ENCODE data around the gene TRAK1.
"Not testable (repeated sequence)": the region's sequence is repeated elsewhere in the genome, so short reads cannot be mapped to it uniquely, and the experiment has no call there.

TRAK1 gene

DNA sequence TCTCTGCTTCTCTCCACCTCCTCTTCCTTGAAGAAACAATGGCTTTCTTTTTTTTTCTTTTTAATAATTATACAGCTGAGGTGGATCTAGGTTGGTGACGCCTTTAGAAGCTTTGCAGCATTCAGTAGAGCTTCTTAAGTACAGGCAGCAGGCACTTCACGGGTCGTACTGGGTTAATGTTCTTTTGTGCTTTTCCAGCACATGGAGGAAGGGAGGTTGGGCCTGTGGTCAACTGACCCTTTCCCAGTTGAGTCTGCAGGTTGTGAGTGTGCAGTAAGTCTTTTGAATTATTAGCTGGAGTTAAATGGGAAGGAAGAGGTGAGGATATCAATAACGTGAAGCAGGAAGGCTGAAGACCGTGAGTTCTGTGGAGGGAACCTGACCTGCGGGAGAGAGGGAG, 7.0 kb downstream of the TRAK1 start:
- DNase-seq (ENCODE audit: low spot score): no peak

DNA sequence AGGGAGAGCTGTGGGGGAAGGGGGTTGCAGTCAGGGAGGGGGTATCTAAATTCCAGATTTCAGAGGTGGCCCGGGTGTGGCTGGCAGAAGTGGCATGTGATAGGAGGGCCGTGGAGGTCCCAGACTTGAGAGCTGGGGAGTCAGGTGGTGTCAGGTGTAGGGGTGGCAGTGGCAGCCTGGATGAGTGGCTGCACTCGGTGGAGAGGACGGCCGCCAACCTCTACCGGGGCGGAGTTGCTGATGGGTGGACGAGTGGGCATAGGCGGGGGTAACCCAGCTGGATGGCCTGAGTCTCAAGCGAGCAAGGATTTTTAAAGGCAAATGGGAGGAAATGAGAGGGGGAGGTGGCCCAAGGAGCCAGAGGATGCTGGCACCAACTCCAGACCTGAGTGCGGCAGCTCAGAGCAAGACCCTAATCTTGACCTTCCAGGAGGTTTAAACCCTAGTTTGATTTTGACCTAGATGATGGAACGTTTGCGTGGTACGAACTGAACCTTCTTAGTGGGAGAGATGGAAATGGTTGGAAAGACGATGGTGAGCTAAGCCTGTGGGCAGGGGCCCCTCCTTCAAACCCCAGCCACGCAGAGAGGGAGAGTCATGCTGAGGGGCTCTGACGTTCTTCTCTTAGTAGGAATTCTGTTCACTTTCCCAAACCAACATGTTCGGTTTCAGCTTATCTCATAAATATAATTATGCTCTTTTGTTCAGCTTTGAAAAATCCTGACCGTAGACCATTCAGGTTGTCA, 8.0 kb downstream of the TRAK1 start:
- no peak for DNase-seq (ENCODE audit: low spot score)

DNA sequence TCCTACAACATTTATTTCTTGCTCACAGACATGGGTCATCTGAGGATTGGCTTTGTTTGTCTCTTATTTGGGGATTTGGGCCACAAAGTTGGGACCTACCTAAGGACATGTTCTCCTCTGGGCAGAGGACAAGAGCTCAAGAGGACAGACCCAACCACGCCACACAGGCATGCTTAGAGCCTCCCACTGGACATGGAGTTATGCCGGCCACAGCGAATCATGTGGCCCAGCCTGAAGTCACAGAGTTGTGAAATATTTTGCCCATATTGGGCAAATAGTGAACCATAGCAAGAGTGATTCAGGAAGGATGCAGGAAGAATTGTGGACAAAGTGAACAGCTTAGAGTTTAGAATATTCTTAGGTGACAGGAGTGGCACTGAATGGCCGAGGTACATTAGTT, 9.9 kb downstream of the TRAK1 start:
- no peak for DNase-seq (ENCODE audit: low spot score)

DNA sequence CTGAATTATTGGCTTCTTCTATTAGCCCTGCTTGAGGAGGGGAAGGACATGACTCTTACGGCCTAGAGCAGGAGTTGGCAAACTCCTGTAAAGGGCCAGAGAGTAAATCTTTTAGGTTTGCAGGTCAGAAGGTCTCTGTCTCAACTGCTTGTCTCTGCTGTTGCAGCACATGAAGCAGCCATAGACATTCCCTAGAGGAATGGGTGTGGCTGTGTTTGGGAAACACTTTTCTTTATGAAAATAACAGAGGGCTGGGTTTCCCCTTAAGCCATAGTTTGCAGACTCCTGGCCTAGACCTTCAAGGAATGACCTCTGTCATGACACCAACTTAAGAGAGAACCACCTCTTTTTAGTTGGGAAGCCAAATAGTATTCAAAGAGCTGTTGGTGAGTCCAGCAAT, 10.3 kb downstream of the TRAK1 start:
- no peak for DNase-seq (ENCODE audit: low spot score)

DNA sequence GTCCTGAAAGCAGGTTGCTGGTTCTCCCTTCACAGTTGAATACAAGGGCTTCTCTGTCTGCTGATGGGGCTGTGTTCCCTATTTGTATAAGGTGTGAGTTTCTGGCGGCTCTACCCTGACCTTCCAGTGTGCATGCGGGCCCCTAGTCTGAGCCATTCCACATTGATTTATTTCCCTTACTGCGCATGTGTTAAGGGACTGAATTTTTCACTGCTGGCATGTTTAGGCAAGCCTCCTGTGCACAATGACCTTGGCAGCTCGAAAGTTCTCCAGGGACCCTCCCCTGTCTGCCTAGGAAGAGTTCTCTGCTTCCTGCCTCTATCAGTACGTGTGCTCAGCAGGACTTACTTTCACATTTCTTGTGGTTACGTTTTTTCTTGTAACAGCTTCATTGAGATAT, 11.4 kb downstream of the TRAK1 start:
- no peak for DNase-seq (ENCODE audit: low spot score)

DNA sequence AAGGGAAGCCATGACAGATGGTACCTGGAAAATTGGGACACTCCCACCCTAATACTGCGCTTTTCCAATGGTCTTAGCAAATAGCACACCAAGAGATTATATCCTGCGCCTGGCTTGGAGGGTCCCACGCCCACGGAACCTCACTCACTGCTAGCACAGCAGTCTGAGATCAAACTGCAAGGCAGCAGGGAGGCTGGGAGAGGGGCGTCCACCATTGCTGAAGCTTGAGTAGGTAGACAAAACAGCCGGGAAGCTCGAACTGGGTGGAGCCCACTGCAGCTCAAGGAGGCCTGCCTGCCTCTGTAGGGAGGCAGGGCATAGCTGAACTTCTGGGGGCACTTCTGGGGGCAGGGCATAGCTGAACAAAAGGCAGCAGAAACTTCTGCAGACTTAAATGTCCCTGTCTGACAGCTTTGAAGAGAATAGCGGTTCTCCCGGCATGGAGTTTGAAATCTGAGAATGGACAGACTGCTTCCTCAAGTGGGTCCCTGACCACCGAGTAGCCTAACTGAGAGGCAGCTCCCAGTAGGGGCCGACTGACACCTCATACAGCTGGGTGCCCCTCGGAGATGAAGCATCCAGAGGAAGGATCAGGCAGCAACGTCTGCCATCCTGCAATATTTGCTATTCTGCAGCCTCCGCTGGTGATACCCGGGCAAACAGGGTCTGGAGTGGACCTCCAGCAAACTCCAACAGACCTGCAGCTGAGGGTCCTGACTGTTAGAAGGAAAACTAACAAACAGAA, 12.9 kb downstream of the TRAK1 start:
- not testable (repeated sequence) for DNase-seq (ENCODE audit: low spot score)

DNA sequence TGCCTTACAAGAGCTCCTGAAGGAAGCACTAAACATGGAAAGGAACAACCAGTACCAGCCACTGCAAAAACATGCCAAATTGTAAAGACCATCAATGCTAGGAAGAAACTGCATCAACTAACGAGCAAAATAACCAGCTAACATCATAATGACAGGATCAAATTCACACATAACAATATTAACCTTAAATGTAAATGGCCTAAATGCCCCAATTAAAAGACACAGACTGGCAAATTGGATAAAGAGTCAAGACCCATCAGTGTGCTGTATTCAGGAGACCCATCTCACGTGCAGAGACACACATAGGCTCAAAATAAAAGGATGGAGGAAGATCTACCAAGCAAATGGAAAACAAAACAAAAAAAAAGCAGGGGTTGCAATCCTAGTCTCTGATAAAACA, 14.8 kb downstream of the TRAK1 start:
- DNase-seq (ENCODE audit: low spot score): not testable (repeated sequence)

DNA sequence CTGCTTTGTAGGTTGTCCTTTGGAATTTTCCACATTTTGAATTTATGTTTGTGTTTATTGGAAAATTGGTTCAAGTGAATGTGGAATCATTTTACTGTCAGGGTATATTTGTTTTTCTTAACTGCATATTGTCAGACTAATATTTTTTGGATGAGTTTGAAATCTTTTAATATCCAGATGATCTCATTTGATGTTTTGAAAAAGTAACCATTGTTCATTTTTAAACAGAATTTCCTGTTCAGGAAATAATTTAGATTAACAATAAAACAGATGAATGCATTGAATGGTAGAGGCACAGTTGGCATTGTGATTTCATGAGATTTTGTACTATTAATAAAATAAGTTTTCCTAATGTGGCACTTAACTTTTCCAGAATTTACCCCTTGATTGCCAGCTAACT, 15.5 kb downstream of the TRAK1 start:
- no peak for DNase-seq (ENCODE audit: low spot score)

DNA sequence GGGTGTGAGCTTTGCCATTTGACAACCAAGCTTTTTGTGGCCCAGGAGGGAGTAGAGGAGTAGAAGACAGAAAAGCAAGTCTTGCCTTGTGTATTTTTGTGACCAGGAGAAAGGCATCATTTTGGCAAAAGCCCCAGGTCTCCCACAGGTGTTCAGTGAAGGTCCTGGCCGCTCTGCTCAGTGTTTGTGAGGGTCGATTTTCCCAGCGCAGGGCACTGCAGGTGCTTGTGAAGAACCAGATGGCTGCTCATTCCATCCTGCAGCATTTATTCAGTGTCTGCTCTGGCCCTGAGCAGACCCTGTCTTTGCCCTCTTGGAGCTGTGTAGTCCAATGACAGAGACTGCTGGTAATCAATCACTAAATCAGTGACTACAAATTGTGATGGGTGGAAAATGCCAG, 19.5 kb downstream of the TRAK1 start:
- DNase-seq (ENCODE audit: low spot score): no peak

DNA sequence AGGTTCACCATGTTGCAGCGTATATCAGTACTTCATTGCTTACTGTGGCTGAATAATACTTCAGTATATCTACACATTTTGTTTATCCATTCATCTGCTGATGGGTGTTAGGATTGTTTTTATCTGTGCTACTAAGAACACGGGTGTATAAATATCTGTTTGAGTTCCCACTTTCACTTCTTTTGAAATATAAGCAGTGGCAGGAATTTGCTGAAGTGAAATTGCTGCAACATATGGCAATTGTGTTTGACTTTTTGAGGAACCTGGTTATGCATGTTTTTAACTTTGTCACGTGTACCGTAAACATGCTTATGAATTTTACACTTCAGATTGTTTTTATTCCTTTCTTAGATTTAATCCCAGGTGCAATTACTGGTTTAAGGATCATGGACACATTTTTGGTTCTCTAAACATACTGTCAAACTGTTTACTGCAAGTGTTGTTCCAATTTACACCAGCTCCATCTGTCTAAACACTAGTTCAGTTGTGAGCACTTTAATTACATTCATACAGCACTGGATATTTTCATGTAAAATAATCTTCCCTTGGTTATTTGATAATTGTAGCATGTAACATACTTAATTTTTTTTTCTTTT, 23.1 kb downstream of the TRAK1 start:
- no peak for DNase-seq (ENCODE audit: low spot score)

DNA sequence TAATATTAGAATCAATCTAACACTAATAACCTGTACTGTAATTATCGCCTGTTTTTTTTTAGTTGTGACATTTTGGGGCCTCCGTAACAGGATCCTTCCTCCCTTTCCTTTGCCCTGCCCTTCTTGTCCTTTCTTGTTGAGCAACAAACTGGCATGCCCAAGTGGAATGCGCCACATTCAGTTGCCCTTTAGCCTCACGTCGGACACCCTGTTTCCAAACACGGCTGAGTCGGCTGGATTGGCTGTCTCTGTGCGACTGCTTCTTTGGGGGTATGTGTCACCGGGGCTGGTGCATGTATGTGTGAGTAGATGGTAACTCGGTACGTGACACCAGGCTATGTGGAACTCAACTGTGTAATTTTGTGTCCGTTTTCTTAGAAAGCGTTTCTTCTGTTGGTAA, 24.1 kb downstream of the TRAK1 start:
- DNase-seq (ENCODE audit: low spot score): no peak

DNA sequence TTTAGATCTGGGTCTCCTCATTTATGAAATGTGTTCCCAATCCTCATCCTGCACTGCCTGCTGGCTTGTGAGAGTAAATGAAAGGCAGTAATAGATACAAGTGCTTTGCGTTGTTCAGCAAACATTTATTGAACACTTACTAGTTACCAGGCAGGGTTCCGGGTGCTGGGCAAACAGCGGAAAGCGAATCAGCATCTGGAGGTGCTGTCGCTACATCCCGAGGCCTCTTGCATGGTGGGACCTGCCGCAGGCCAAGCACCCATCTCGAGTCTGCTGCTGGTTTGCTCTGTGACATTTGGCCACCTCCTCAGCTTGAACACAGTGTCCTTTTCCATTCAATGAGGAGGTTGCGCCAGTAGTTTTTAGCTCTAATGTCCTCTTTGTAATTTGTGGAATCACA, 24.8 kb downstream of the TRAK1 start:
- DNase-seq (ENCODE audit: low spot score): no peak

DNA sequence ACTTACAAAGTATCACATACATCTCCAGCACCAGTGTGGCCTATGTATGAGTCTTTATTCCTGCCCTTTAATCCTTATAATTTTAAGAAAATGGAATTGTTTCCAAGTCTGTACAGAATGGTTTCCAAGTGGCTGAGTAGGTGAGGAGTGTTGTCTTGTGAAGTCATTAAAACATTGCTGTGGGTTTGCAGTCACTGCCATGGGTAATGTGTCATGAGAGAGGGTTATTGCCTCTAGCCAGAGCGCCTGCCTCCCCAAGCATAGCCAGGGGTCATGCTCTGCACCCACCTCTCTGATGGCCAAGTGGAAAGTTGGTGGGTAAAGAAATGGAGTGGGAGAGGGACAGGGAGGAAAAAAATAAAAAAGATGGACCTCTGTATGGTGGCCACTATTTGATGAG, 25.3 kb downstream of the TRAK1 start:
- DNase-seq (ENCODE audit: low spot score): no peak

DNA sequence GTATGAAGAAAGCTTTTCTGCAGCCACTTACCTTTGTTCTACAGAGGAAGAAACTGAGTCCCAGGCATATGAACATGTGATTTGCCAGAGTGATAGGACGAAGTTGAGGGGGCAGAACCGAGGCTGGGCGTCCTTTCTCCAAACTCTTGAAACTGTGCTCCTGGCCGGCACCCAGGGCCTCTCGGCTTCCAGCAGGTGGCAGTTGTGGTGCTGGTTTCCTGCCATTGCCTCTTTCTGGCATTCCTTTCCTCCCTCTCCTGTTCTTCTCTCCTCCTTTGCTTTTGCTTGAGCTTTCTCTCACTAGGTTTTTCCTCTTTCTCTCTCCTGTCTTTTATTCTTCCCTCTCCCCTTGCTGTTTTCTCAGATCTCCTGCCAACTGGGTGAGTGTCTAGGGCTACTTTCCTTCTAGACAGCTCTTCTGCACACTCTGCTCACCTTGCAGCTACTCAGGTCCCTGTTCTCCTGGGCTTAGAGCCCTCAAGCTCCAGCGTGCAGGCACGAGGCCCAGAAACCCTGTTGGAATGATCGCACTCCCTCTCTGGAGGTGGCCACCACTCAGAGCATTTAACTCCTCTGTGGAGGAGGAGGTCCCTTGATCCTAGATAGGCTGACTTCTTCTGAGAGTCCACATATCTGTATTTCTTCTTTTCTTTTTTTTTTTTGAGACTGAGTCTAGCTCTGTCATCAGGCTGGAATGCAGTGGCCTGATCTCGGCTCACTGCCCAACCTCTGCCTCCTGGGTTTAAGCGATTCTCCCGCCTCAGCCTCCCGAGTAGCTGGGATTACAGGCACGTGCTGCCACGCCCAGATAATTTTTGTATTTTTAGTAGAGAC, 26.2 kb downstream of the TRAK1 start:
- no peak for DNase-seq (ENCODE audit: low spot score)

DNA sequence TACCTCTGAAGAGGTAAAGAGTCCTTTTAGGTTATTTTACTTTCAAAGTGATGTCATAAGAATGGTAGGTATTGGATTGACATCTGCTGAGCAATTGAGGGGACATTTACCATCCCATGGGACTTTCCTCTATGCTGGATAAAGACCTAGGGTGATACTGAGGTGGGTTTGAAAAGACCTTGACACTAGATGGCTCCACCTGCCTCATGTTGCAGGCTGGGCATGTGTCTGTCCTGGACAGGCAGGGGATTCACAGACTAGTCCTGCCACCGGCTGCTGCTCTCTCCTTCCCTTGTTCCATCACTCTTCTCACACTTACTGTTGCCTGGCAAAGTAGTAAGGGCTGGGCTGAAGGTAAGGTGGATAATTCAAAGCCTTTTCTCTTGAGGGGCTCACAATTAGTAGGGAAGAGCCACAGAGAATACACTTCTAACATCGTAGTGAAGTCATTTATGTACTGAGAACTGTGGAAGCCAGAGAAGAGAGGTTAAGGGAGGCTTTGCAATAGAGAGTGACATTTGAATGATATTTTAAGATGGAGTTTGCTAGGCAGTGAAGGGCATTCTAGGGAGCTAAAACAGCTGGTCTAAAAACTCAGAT, 27.7 kb downstream of the TRAK1 start:
- no peak for DNase-seq (ENCODE audit: low spot score)

DNA sequence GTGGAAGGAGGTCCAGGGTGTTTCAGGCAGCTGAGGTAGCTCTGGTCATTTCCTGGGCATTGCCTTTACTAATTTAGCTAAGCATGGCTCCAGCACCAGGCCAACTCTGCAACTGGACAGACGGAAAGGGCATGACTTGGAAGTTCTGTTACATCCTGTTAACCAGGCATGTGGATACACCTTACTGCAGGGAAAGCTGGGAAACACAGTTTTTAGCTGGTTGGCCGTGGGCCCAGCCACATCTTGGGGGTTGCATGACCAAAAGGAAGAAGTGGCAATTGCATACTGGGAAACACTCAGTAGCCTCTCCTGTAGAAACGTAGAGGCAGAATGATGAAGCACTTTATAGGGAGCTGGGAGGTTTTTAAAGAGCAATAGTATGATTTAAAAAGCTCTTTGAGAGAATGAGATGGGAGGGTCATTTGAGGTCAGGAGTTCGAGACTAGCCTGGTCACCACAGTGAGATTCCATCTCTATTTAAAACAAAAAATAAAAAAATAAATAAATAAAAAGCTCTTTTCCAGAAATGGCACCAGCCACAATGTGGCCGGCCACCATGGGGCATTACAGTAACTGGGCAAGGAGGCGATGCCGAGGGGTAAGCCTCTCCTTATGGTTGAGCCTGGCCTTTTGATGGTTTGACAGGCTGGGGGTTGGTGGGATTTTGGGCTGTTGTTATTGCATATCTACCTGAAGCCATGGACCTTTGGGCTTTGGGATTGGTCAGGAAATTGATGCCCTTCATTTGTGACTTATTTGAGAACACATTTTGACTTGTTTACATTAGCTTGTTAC, 28.6 kb downstream of the TRAK1 start:
- DNase-seq (ENCODE audit: low spot score): no peak

DNA sequence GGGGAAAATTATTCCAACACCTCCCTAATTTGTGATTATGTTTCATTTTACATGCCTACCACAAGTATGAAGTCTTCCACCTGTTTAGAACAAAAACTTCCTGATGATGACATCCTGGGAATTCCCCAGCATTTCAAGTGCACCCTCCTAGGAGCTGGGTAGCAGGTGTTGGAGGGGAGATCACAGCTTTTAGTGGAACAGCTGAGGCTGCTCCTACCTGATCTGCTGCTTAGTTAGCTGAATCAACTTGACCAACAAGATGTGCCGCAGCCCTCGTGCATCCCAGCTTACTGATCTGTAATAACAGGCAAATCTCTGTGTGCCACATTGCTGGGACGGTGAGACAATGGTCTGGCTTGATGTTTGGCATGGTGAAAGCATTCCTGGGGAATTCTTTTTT, 29.7 kb downstream of the TRAK1 start:
- no peak for DNase-seq (ENCODE audit: low spot score)

DNA sequence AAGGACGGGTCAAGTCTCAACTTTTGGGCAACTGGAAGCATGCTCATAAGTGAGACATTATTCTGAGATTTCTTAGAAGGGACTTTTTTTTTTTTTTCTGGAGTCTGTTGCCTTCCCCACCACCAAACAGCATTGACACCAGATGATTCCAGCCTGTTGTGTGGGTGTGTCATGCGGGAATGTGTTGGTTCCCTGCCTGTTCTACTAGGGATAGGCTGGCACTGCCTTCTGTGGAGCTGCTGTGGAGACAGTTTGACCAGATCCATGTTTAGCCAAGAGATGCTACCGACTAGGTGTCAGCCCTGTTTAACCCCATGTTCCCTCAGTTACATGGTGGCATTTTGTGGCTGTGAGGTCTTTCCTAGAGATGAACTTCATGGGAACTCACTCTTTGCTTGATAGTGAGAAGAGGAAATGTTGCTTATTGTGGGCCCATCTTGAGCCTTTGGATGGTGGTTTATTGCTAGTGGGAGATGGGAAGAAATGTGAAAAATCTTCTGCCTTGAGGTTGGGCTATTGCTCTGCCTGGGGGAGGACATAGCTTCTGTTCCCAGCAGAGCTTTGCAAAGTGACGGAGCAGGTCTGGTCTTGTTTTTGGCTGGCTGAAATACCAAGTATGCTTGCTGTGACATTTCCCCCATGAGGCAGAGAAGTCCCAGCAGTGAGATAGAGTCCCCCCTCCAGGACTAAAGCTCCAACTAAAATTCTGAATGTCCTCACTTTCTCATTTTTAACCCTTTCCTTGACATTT, 31.3 kb downstream of the TRAK1 start:
- no peak for DNase-seq (ENCODE audit: low spot score)

DNA sequence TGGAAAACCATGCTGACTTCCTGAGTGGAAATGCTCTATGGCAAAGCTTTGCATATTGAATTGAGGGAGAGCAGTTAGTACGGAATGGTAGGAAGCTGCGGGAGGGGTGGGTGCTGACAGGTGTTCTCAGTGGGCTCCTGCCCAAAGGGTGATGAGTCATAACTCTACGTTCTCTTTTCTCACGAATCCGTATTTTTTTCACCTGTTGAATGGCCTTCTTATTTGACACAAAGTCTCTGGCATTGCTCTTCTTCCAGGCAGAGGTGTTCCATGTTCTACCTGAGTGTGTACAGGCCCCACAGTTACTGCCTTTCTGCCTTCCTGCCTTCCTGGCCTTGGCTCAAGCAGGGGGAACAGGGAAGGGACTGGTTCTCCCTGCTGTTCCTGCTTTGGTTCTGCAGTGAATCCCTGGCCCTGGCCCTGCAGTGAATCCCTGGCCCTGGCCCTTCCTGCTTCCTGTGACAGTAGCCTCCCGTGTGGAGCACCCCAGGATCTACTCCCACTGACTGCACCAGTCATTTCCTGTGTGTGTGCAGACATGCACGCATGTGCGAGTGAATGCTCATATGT, 31.9 kb downstream of the TRAK1 start:
- no peak for DNase-seq (ENCODE audit: low spot score)
